ENCODE results near the gene AUTS2. TPM values are rescaled to one million over a fixed set of nuclear protein-coding genes. Genes with fewer than 3 reads are reported as not detected.

Gene AUTS2
- total RNA-seq, 1 experiment from 2014 or later, result 256 TPM

GRCh38 chr7:69889976-69890351 lies 291.7 kb downstream of the AUTS2 start:
- no peak overlapping the region for H4K91ac ChIP-seq (ENCODE audit: insufficient read length, low read depth, low read length)
- no peak overlapping the region for H2BK120ac ChIP-seq (ENCODE audit: low read depth, low read length, poor library complexity, severe bottlenecking)
- H2AK5ac ChIP-seq (ENCODE audit: insufficient read length, low read length), result no peak overlapping the region
- H2AFZ ChIP-seq (ENCODE audit: low read length), result no peak overlapping the region
- no peaks in the 10 kb centered on the region for H3K79me2 ChIP-seq (ENCODE audit: insufficient read depth, low read length)
- no peak overlapping the region for H2BK12ac ChIP-seq (ENCODE audit: insufficient read length, low read depth, low read length)
- no peak overlapping the region for H4K5ac ChIP-seq (ENCODE audit: insufficient read length, low read depth, low read length)
- H3K79me1 ChIP-seq (ENCODE audit: insufficient read depth, low read depth, low read length, poor library complexity, severe bottlenecking), result no peaks in the 10 kb centered on the region
- peaks cover 9 to 12% of the 10 kb centered on the region in 2 experiments for H3K4me1 Mint-ChIP-seq
- H3K23ac ChIP-seq (ENCODE audit: insufficient read length, low read depth, low read length), result no peak overlapping the region
- no peaks in the 10 kb centered on the region for H3K9me3 Mint-ChIP-seq
- H3K18ac ChIP-seq (ENCODE audit: insufficient read length, low read depth, low read length), result no peak overlapping the region
- no peak overlapping the region for H3K14ac ChIP-seq (ENCODE audit: insufficient read depth, low read length)
- H3T11ph ChIP-seq (ENCODE audit: low read length), result no peak overlapping the region
- H3K27ac Mint-ChIP-seq, result no peak overlapping the region
- no peak overlapping the region for H2BK5ac ChIP-seq (ENCODE audit: insufficient read length, low read length)
- no peak overlapping the region for H3K4me3 Mint-ChIP-seq
- no peaks in the 10 kb centered on the region for H3K9me3 ChIP-seq (ENCODE audit: control insufficient read depth, low read depth, low read length)
- no peak for TF ChIP-seq CTCF (conservative IDR thresholded peaks at IDR 0.05)
- H3K27ac ChIP-seq (ENCODE audit: insufficient read length, low read depth, low read length), result no peak overlapping the region
- no peak for DNase-seq
- H3K4ac ChIP-seq (ENCODE audit: low read depth, low read length), result no peak overlapping the region
- no peaks in the 10 kb centered on the region for H4K20me1 ChIP-seq (ENCODE audit: control insufficient read depth, insufficient read depth, insufficient read length)
- H3K9ac ChIP-seq (ENCODE audit: extremely low read depth, insufficient read length, low read length), result no peak overlapping the region
- no peak overlapping the region for H3K56ac ChIP-seq (ENCODE audit: insufficient read length, low read depth, low read length)
- no peaks in the 10 kb centered on the region for H3K23me2 ChIP-seq (ENCODE audit: insufficient read length, low read depth, low read length, poor library complexity, severe bottlenecking)
- no peak overlapping the region for H2BK20ac ChIP-seq (ENCODE audit: low read depth, low read length, poor library complexity, severe bottlenecking)
- H3K4me2 ChIP-seq (ENCODE audit: insufficient read depth, insufficient read length, low read length), result no peak overlapping the region
- H3K27me3 ChIP-seq (ENCODE audit: insufficient read depth, low read length), result no peaks in the 10 kb centered on the region
- H3K36me3 Mint-ChIP-seq (ENCODE audit: insufficient read depth in 1 of 3, low read depth in 3 of 3), result no peaks in the 10 kb centered on the region
- H2BK15ac ChIP-seq (ENCODE audit: low read depth, low read length), result no peak overlapping the region
- WGBS (ENCODE audit: extremely low coverage, insufficient read length, low lambda C conversion rate), result no CpG with 5 or more reads among the region's 6 CpGs
- no peaks in the 10 kb centered on the region for H3K27me3 Mint-ChIP-seq (ENCODE audit: low read depth)
- H4K8ac ChIP-seq (replicated peaks; ENCODE audit: insufficient read length, low read depth, low read length), result no peak overlapping the region
- peaks cover 6% of the 10 kb centered on the region; the same call in 1 of the 2 replicates for H3K4me1 ChIP-seq (ENCODE audit: insufficient read depth, low read length)

Data from H9 (cell line).